OCI-LY3 (cell line): ENCODE measurements around the gene ACACA.
A peak's percentile ranks its signal among the peaks of the same experiment; 100 is the strongest.

Source experiments
- H2AFZ ChIP-seq: fragments of 200-600, 300-600 bp; shearing (Covaris generic); 2 replicates; pipeline ENCODE4 v1.6.0; 2014; ENCODE audit warnings: antibody characterized with exemption, low read depth, low read length
- H3K27ac ChIP-seq: fragments of 200-600, 300-600 bp; sonication (generic); 2 replicates; pipeline ENCODE4 v1.5.1; 2014; ENCODE audit warnings: mild to moderate bottlenecking, low read length, moderate library complexity, mixed read lengths
- H3K27me3 ChIP-seq: fragments of 200-600, 300-600 bp; sonication (generic); 2 replicates; pipeline ENCODE4 v1.6.1; 2014; ENCODE audit warnings: low read depth, low read length, mixed read lengths
- H3K36me3 ChIP-seq: fragments of 200-600, 300-600 bp; sonication (generic); replicated peaks from 2 replicates; pipeline ENCODE3; 2014; ENCODE audit warnings: low read depth, low read length, mixed read lengths
- H3K4me1 ChIP-seq: fragments of 300-600, 200-600 bp; sonication (generic); 2 replicates; pipeline ENCODE4 v1.6.1; 2014; ENCODE audit warnings: low read length, mixed read lengths
- H3K4me2 ChIP-seq: fragments of 200-600, 300-600 bp; sonication (generic); 2 replicates; pipeline ENCODE4 v1.6.1; 2014; ENCODE audit warnings: low read length, mixed read lengths
- H3K4me3 ChIP-seq: fragments of 300-600, 200-600 bp; sonication (generic); 2 replicates; pipeline ENCODE4 v1.5.1; 2014; ENCODE audit warnings: antibody characterized with exemption, mild to moderate bottlenecking, low read length, moderate library complexity
- H3K79me2 ChIP-seq: fragments of 300-600, 200-600 bp; shearing (Covaris generic); 2 replicates; pipeline ENCODE4 v1.6.1; 2014; ENCODE audit warnings: mild to moderate bottlenecking, low read length, mixed read lengths
- H3K9ac ChIP-seq: fragments of 300-600, 200-600 bp; shearing (Covaris generic); 2 replicates; pipeline ENCODE4 v1.6.0; 2014; ENCODE audit warnings: mild to moderate bottlenecking, low read length, moderate library complexity
- H3K9me3 ChIP-seq: fragments of 200-600, 300-600 bp; shearing (Covaris generic); 2 replicates; pipeline ENCODE4 v1.6.1; 2014; ENCODE audit warnings: low read length, mixed read lengths; ENCODE audit not compliant: insufficient read depth
- H4K20me1 ChIP-seq: fragments of 200-600, 300-600 bp; sonication (generic); 2 replicates; pipeline ENCODE4 v1.6.1; 2016; ENCODE audit warnings: low read length, mixed read lengths; ENCODE audit not compliant: insufficient read depth
- EZH2phosphoT487 ChIP-seq: fragments of 200-600 bp; shearing (Covaris generic); IDR thresholded peaks from 2 replicates; pipeline ENCODE4 v1.6.1; 2018; ENCODE audit warnings: antibody characterized with exemption, mixed run types, low read depth
- TF ChIP-seq, protein P1 (sequence below): fragments of 200-600, 300-600 bp; sonication (generic); IDR thresholded peaks from 2 replicates; pipeline ENCODE4 v1.5.1; 2014; ENCODE audit warnings: antibody characterized with exemption, low read length, low read depth

Gene ACACA

DNA sequence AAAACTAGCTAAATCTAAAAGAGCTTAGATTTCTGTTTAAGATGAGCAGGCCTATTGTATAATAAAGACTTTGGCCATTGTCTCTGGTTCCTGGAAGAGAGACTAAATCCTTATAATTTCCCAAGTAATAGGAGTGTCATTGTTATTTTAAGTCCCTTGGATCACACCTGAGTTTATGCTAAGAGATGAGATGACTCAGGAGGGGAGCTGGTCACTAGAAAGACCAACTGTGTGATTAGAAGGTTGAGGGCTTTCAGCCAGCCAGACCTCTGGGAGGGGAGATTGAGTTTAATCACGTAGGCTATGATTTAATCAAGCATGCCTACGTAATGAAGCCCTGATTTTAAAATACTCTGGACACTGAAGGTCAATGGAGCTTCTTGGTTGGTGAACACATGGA, 187.8 kb downstream of the ACACA start:
- H2AFZ ChIP-seq, result no peak overlapping the region
- H3K27me3 ChIP-seq, result no peaks in the 10 kb centered on the region
- no peak overlapping the region for H3K27ac ChIP-seq
- no peak overlapping the region for H3K4me2 ChIP-seq
- H3K9me3 ChIP-seq, result no peaks in the 10 kb centered on the region
- no peak overlapping the region for H3K4me3 ChIP-seq
- peaks cover 19% of the 10 kb centered on the region for H3K36me3 ChIP-seq
- no peaks in the 10 kb centered on the region for H3K4me1 ChIP-seq
- no peaks in the 10 kb centered on the region for H4K20me1 ChIP-seq
- H3K9ac ChIP-seq, result no peak overlapping the region
- TF ChIP-seq, protein P1, sequence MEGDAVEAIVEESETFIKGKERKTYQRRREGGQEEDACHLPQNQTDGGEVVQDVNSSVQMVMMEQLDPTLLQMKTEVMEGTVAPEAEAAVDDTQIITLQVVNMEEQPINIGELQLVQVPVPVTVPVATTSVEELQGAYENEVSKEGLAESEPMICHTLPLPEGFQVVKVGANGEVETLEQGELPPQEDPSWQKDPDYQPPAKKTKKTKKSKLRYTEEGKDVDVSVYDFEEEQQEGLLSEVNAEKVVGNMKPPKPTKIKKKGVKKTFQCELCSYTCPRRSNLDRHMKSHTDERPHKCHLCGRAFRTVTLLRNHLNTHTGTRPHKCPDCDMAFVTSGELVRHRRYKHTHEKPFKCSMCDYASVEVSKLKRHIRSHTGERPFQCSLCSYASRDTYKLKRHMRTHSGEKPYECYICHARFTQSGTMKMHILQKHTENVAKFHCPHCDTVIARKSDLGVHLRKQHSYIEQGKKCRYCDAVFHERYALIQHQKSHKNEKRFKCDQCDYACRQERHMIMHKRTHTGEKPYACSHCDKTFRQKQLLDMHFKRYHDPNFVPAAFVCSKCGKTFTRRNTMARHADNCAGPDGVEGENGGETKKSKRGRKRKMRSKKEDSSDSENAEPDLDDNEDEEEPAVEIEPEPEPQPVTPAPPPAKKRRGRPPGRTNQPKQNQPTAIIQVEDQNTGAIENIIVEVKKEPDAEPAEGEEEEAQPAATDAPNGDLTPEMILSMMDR, result no peak
- TF ChIP-seq EZH2phosphoT487, result no peak
- H3K79me2 ChIP-seq, result no peaks in the 10 kb centered on the region

DNA sequence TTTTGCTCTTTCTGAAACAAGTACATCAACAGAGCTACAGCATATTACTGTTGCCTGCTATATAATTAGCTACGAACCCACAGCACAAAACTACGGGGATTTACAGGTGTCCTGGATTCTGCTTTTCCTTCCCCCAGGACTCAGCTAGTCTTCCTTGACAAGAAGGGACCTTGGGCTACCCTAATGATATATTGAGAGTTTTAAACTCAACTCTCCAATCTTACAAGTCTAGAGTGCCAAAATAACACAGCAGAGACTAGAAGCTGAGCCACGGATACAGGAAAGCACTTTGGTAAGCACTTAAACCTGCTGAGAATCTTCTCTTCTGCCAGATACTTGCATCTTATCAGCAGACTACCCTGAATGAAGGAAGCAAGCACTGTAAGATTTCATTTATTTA, 192.2 kb downstream of the ACACA start:
- Histone ChIP-seq H3K27ac (no peak overlapping the region), H3K36me3 (peaks cover 15% of the 10 kb centered on the region), H2AFZ (no peak overlapping the region), H3K4me1 (no peaks in the 10 kb centered on the region), H3K9me3 (no peaks in the 10 kb centered on the region), H3K79me2 (no peaks in the 10 kb centered on the region), H3K9ac (no peak overlapping the region), H4K20me1 (no peaks in the 10 kb centered on the region), H3K4me2 (no peak overlapping the region), H3K4me3 (no peak overlapping the region), H3K27me3 (no peaks in the 10 kb centered on the region)
- TF ChIP-seq, protein P1, result no peak
- TF ChIP-seq EZH2phosphoT487, result no peak

DNA sequence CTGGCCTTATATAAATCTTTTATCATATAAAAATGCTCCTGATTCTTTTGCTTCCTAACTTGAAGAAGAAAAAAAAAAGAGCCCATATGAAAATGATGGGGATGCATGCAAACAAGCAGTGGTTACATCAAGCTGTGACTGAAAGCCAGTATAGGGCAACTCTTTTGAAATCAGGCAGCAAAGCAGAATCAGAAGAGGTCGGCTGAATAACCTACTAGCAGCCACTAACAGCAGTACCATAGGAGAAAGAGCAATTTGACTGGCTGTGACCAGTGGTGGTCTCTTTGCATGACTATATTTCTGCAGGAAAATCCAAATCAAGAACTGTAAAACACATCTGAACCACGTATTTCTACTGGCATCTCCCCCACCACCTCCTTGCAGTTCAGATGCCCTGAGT, 192.7 kb downstream of the ACACA start:
- Histone ChIP-seq H3K27ac (no peak overlapping the region), H3K27me3 (no peaks in the 10 kb centered on the region), H3K36me3 (peaks cover 11% of the 10 kb centered on the region), H3K4me1 (no peaks in the 10 kb centered on the region), H2AFZ (no peak overlapping the region), H3K9ac (no peak overlapping the region), H3K79me2 (no peaks in the 10 kb centered on the region), H4K20me1 (no peaks in the 10 kb centered on the region), H3K4me2 (no peak overlapping the region), H3K9me3 (no peaks in the 10 kb centered on the region), H3K4me3 (no peak overlapping the region)
- TF ChIP-seq EZH2phosphoT487, result no peak
- TF ChIP-seq, protein P1, result no peak

DNA sequence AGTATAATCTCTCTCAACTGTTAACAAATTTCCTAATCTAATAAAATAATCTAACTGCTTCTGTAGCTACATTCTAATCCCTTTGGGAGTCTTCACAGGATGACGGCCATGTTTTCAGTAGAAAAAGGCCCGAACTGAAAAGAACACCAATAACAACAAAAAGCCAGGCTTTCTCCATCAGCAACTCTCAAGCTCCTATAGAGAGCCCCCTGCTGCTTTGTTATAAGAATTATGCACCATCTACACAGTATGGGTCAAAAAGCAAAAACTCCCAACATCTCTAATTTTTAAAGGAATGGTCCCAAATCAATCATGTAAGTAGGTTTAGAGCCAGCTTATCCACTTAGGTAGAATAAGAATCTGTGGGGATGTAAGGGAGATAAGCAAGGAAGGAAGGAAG, 194.5 kb downstream of the ACACA start:
- Histone ChIP-seq H3K4me2 (no peak overlapping the region), H3K9ac (no peak overlapping the region), H3K9me3 (no peaks in the 10 kb centered on the region), H3K27me3 (no peaks in the 10 kb centered on the region), H2AFZ (no peak overlapping the region), H3K36me3 (peaks cover 14% of the 10 kb centered on the region), H3K4me1 (no peaks in the 10 kb centered on the region), H3K4me3 (no peak overlapping the region), H3K27ac (no peak overlapping the region), H3K79me2 (no peaks in the 10 kb centered on the region), H4K20me1 (no peaks in the 10 kb centered on the region)
- no peak for TF ChIP-seq EZH2phosphoT487
- TF ChIP-seq, protein P1, result peak; percentile 26; the same call in 1 of the 2 replicates
